ENCODE measurements around the gene PRR22. TPM values are rescaled to one million over a fixed set of nuclear protein-coding genes. Genes with fewer than 3 reads are reported as not detected.

Gene PRR22
- total and polyA plus RNA-seq, 4 donors, result 0.20 to 4.1 (median 3.3) TPM

DNA sequence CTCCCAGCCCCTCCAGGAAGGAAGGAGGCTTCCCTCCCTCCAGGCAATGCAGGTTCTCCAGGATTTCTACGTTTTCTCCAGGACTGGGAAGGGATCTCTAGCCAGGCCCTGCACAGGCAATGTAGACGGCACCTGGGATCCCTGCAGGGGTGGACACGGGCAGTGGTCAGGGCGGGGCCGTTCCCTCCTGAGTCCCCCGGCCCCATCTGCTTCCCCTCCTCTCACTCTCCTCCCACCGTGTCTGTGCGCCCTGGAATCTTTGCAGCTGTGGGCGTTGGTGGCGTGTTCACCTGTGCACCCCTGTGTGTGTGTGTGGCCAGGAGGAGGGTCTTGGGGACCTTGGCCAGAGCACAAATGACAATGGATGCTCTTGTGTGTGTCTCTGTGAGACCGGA, 30.3 kb upstream of the PRR22 start:
- Histone ChIP-seq H3K4me3 (ENCODE audit: low read depth, low read length) (no peak overlapping the region), H3K27me3 (ENCODE audit: control insufficient read depth, insufficient read depth, low read length) (no peaks in the 10 kb centered on the region), H3K9me3 (ENCODE audit: control insufficient read depth, insufficient read depth, low read length) (no peaks in the 10 kb centered on the region), H3K4me1 (ENCODE audit: control insufficient read depth, insufficient read depth, low read length) (no peaks in the 10 kb centered on the region), H3K27ac (ENCODE audit: low read depth, low read length) (no peak overlapping the region), H3K36me3 (ENCODE audit: control insufficient read depth, insufficient read depth, low read length) (no peaks in the 10 kb centered on the region)
- DNase-seq (ENCODE audit: low read depth in 4 of 6, low spot score in 6 of 6), result no peak
- 71% methylated on average over 8 of the region's 11 CpGs for WGBS (ENCODE audit: insufficient coverage)

GRCh38 chr19:5814123-5814851, 29.7 kb upstream of the PRR22 start:
- DNase-seq (ENCODE audit: low read depth in 4 of 6, low spot score in 6 of 6), result no peak
- H3K4me1 ChIP-seq (ENCODE audit: control insufficient read depth, insufficient read depth, low read length), result no peaks in the 10 kb centered on the region
- no peak overlapping the region for H3K4me3 ChIP-seq (ENCODE audit: low read depth, low read length)
- WGBS (ENCODE audit: insufficient coverage), result 86% methylated on average over 5 of the region's 9 CpGs
- H3K27ac ChIP-seq (ENCODE audit: low read depth, low read length), result no peak overlapping the region
- H3K27me3 ChIP-seq (ENCODE audit: control insufficient read depth, insufficient read depth, low read length), result no peaks in the 10 kb centered on the region
- H3K9me3 ChIP-seq (ENCODE audit: control insufficient read depth, insufficient read depth, low read length), result no peaks in the 10 kb centered on the region
- no peaks in the 10 kb centered on the region for H3K36me3 ChIP-seq (ENCODE audit: control insufficient read depth, insufficient read depth, low read length)

GRCh38 chr19:5811117-5811516, 26.6 kb upstream of the PRR22 start:
- Histone ChIP-seq H3K4me1 (ENCODE audit: control insufficient read depth, insufficient read depth, low read length) (no peaks in the 10 kb centered on the region), H3K36me3 (ENCODE audit: control insufficient read depth, insufficient read depth, low read length) (no peaks in the 10 kb centered on the region), H3K27me3 (ENCODE audit: control insufficient read depth, insufficient read depth, low read length) (peaks cover 5% of the 10 kb centered on the region), H3K4me3 (ENCODE audit: low read depth, low read length) (no peak overlapping the region), H3K27ac (ENCODE audit: low read depth, low read length) (no peak overlapping the region), H3K9me3 (ENCODE audit: control insufficient read depth, insufficient read depth, low read length) (no peaks in the 10 kb centered on the region)
- DNase-seq (ENCODE audit: low read depth in 4 of 6, low spot score in 6 of 6), result no peak
- WGBS (ENCODE audit: insufficient coverage), result 100% methylated on average over 3 of the region's 4 CpGs

DNA sequence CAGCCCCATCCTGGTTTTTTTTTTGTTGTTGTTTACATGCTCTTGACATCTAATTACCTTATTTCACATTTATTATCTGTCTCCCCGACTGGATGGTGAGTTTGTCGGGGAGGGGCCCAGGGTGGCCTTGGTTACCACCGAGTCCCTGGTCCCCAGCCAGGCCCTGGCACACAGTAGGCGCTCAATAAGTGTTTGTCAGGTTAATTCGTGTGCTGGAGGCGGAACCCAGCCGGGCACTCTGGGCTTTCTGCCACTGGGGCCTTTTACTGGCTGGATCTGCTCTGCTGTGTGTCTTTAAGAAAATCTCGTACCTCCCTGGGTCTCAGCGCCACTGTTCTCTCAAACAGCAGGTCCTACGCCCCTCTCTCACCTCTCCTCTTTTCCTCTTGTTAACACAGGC, 24.9 kb upstream of the PRR22 start:
- no peak overlapping the region for H3K27ac ChIP-seq (ENCODE audit: low read depth, low read length)
- peaks cover 11% of the 10 kb centered on the region for H3K4me1 ChIP-seq (ENCODE audit: control insufficient read depth, insufficient read depth, low read length)
- 83% methylated on average over 8 of the region's 10 CpGs for whole genome bisulfite sequencing (ENCODE audit: insufficient coverage)
- H3K9me3 ChIP-seq (ENCODE audit: control insufficient read depth, insufficient read depth, low read length), result no peaks in the 10 kb centered on the region
- no peak overlapping the region for H3K4me3 ChIP-seq (ENCODE audit: low read depth, low read length)
- no peak for DNase-seq (ENCODE audit: low read depth in 4 of 6, low spot score in 6 of 6)
- H3K27me3 ChIP-seq (ENCODE audit: control insufficient read depth, insufficient read depth, low read length), result peaks cover 17% of the 10 kb centered on the region
- no peaks in the 10 kb centered on the region for H3K36me3 ChIP-seq (ENCODE audit: control insufficient read depth, insufficient read depth, low read length)

DNA sequence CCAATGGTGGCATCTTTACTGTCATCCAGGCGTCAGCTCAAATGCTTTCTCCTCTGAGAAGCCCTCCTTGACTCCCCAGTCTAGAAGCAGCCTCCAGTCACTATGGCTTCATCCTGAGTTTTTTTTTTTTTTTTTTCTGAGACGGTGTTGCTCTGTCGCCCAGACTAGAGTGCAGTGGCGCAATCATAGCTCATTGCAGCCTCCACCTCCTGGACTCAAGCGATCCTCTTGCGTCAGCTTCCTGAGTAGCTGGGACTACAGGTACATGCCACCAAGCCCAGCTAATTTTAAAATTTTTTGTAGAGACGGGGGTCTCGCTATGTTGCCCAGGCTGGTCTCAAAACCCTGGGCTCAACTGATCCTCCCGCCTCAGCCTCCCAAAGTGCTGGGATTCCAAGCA, 24.5 kb upstream of the PRR22 start:
- no peak for DNase-seq (ENCODE audit: low read depth in 4 of 6, low spot score in 6 of 6)
- peaks cover 15% of the 10 kb centered on the region for H3K4me1 ChIP-seq (ENCODE audit: control insufficient read depth, insufficient read depth, low read length)
- H3K27ac ChIP-seq (ENCODE audit: low read depth, low read length), result no peak overlapping the region
- H3K27me3 ChIP-seq (ENCODE audit: control insufficient read depth, insufficient read depth, low read length), result peaks cover 21% of the 10 kb centered on the region
- 88% methylated on average over 9 of the region's 9 CpGs for WGBS (ENCODE audit: insufficient coverage)
- H3K9me3 ChIP-seq (ENCODE audit: control insufficient read depth, insufficient read depth, low read length), result no peaks in the 10 kb centered on the region
- no peak overlapping the region for H3K4me3 ChIP-seq (ENCODE audit: low read depth, low read length)
- H3K36me3 ChIP-seq (ENCODE audit: control insufficient read depth, insufficient read depth, low read length), result no peaks in the 10 kb centered on the region

DNA sequence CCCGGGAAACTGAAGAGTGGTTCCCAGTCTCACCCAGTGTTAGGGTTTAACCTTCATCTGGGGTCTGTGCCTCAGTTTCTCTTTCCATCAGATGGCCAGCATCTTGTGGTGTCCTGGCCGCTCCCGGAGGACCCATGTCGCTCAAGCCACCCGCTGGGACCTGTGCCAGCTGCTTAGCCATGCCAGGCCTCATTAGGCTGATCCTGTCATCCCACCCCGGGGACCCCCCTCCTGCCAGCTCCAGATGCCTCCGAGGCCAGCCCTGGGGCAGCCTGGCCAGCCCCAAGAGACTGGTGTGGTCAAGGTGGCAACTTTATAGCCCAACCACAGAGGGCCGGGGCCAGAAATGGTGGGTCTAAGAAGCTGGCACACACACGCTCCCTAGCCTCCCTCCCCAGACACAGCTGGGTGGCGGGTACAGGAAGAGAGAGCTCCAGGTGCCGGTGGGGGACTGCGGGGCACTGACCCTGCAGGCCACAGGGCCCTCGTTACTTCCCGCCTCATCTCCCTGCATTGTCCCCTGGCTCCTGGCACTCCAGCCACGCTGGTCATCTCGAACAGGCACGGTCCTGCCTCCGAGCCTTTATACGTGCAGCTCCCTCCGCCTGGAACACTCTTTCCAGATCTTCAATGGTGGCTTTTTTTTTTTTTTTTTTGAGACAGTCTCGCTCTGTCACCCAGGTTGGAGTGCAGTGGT, 23.7 kb upstream of the PRR22 start:
- Histone ChIP-seq H3K9me3 (ENCODE audit: control insufficient read depth, insufficient read depth, low read length) (no peaks in the 10 kb centered on the region), H3K27ac (ENCODE audit: low read depth, low read length) (no peak overlapping the region), H3K4me1 (ENCODE audit: control insufficient read depth, insufficient read depth, low read length) (peaks cover 22% of the 10 kb centered on the region), H3K36me3 (ENCODE audit: control insufficient read depth, insufficient read depth, low read length) (no peaks in the 10 kb centered on the region), H3K4me3 (ENCODE audit: low read depth, low read length) (no peak overlapping the region), H3K27me3 (ENCODE audit: control insufficient read depth, insufficient read depth, low read length) (peaks cover 29% of the 10 kb centered on the region)
- no peak for DNase-seq (ENCODE audit: low read depth in 4 of 6, low spot score in 6 of 6)
- WGBS (ENCODE audit: insufficient coverage), result 82% methylated on average over 20 of the region's 21 CpGs

DNA sequence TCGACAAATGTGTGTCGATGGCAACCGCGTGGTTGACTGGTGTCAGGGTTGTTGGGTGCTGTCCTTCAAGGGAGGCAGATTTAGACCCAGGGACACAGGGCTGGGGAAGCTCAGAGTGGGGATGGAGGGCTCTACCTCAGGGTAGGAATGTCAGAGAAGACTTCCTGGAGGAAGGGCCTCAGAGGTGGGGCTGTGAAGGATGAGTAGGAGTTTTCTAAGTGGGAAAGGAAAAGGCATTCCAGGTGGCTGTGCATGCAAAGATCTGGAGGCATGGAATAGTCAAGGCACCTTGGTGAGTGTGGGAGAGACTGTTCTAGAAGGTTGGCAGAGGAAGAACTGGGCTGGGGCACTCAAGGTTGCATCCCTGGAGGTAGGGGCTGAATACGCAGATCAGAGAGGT, 22.4 kb upstream of the PRR22 start:
- no peak for DNase-seq (ENCODE audit: low read depth in 4 of 6, low spot score in 6 of 6)
- H3K27me3 ChIP-seq (ENCODE audit: control insufficient read depth, insufficient read depth, low read length), result peaks cover 37% of the 10 kb centered on the region
- 90% methylated on average over 5 of the region's 5 CpGs for WGBS (ENCODE audit: insufficient coverage)
- no peaks in the 10 kb centered on the region for H3K36me3 ChIP-seq (ENCODE audit: control insufficient read depth, insufficient read depth, low read length)
- no peak overlapping the region for H3K4me3 ChIP-seq (ENCODE audit: low read depth, low read length)
- no peaks in the 10 kb centered on the region for H3K9me3 ChIP-seq (ENCODE audit: control insufficient read depth, insufficient read depth, low read length)
- H3K27ac ChIP-seq (ENCODE audit: low read depth, low read length), result no peak overlapping the region
- peaks cover 30% of the 10 kb centered on the region for H3K4me1 ChIP-seq (ENCODE audit: control insufficient read depth, insufficient read depth, low read length)

- Histone ChIP-seq H3K36me3 (ENCODE audit: control insufficient read depth, insufficient read depth, low read length) (no peaks in the 10 kb centered on the region), H3K27ac (ENCODE audit: low read depth, low read length) (no peak overlapping the region), H3K9me3 (ENCODE audit: control insufficient read depth, insufficient read depth, low read length) (no peaks in the 10 kb centered on the region), H3K27me3 (ENCODE audit: control insufficient read depth, insufficient read depth, low read length) (peaks cover 37% of the 10 kb centered on the region), H3K4me3 (ENCODE audit: low read depth, low read length) (no peak overlapping the region), H3K4me1 (ENCODE audit: control insufficient read depth, insufficient read depth, low read length) (peaks cover 32% of the 10 kb centered on the region)
- no peak for DNase-seq (ENCODE audit: low read depth in 4 of 6, low spot score in 6 of 6)
- 25% methylated on average over 4 of the region's 6 CpGs for WGBS (ENCODE audit: insufficient coverage)
These were observed 21.6 kb upstream of the PRR22 start for GRCh38 chr19:5806133-5806489.

DNA sequence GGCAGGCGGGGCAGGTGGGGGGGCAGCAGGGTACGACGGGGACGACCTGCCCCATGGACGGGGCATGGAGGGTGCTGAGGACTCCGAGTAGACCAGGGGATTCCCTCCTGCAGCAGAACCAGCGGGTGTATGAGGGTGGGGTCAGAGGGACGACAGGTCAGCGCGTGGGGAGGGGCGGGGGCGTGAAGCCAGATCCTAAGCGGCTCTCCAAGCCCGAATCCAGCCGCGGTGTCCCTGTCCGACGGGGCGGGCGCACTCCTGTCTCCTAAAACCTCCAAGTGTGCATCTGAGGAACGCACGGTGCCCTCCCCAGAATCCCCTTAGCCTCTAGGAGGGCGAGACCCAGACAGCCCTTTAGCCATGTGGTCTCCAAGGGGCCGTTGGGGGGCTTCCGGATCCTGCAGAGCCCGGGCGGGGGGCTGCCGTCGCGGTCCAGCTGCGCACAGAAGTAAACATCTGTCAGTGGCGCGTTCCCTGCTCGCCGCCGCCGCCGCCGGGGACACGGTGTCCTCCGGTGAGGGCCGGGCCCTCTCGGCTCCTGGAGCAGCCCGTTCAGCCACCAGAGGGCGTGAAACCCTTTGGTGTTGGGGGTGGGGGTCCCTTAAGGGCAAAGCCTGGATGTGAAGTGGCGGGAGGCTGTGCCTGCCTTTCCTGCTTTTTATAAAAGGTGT, 21.1 kb upstream of the PRR22 start:
- peak in 2 of 6 donors; percentile 50 to 67 for DNase-seq (ENCODE audit: low read depth in 4 of 6, low spot score in 6 of 6)
- Histone ChIP-seq H3K4me1 (ENCODE audit: control insufficient read depth, insufficient read depth, low read length) (peaks cover 32% of the 10 kb centered on the region), H3K9me3 (ENCODE audit: control insufficient read depth, insufficient read depth, low read length) (no peaks in the 10 kb centered on the region), H3K4me3 (ENCODE audit: low read depth, low read length) (no peak overlapping the region), H3K27me3 (ENCODE audit: control insufficient read depth, insufficient read depth, low read length) (peaks cover 37% of the 10 kb centered on the region), H3K36me3 (ENCODE audit: control insufficient read depth, insufficient read depth, low read length) (no peaks in the 10 kb centered on the region), H3K27ac (ENCODE audit: low read depth, low read length) (no peak overlapping the region)
- under 1% methylated on average over 46 of the region's 46 CpGs for WGBS (ENCODE audit: insufficient coverage)

All from spinal cord (tissue), 10 donors.